Cerebellar nuclear complex (tissue), 1 donor: Measurements from ENCODE around the gene MCTP2.

Experiments used
- DNase-seq, 2 experiments: peaks; one replicate each; lab custom pipeline; 2025; lab: John Stamatoyannopoulos, UW

MCTP2 gene

GRCh38 chr15:94398001-94398400 lies 166.6 kb downstream of the MCTP2 start:
- no peak for DNase-seq

GRCh38 chr15:94400526-94401298 lies 169.4 kb downstream of the MCTP2 start:
- no peak for DNase-seq

- DNase-seq: no peak
Measured at GRCh38 chr15:94403331-94403730, 172.0 kb downstream of the MCTP2 start.

GRCh38 chr15:94404733-94405283 lies 173.4 kb downstream of the MCTP2 start:
- DNase-seq: no peak

GRCh38 chr15:94411285-94411684 lies 179.9 kb downstream of the MCTP2 start:
- no peak for DNase-seq

GRCh38 chr15:94411846-94412245 lies 180.5 kb downstream of the MCTP2 start:
- DNase-seq: no peak

- DNase-seq: no peak
Measured at GRCh38 chr15:94412979-94413746, 181.8 kb downstream of the MCTP2 start.

- DNase-seq: no peak
Measured at GRCh38 chr15:94414916-94415315, 183.6 kb downstream of the MCTP2 start.

GRCh38 chr15:94416267-94416666 lies 184.9 kb downstream of the MCTP2 start:
- no peak for DNase-seq

GRCh38 chr15:94416820-94417219 lies 185.5 kb downstream of the MCTP2 start:
- no peak for DNase-seq

- no peak for DNase-seq
Measured at GRCh38 chr15:94417501-94418293, 186.3 kb downstream of the MCTP2 start.

- DNase-seq: no peak
Measured at GRCh38 chr15:94421706-94422105, 190.3 kb downstream of the MCTP2 start.

- DNase-seq: no peak
Measured at GRCh38 chr15:94432279-94432678, 200.9 kb downstream of the MCTP2 start.

- DNase-seq: no peak
Measured at GRCh38 chr15:94439158-94439557, 207.8 kb downstream of the MCTP2 start.

- DNase-seq: no peak
Measured at GRCh38 chr15:94441760-94442159, 210.4 kb downstream of the MCTP2 start.

GRCh38 chr15:94442480-94442879 lies 211.1 kb downstream of the MCTP2 start:
- DNase-seq: no peak

GRCh38 chr15:94443186-94443585 lies 211.8 kb downstream of the MCTP2 start:
- DNase-seq: no peak

GRCh38 chr15:94445566-94446160 lies 214.3 kb downstream of the MCTP2 start:
- DNase-seq: no peak

- no peak for DNase-seq
Measured at GRCh38 chr15:94446441-94446840, 215.1 kb downstream of the MCTP2 start.

GRCh38 chr15:94451466-94451865 lies 220.1 kb downstream of the MCTP2 start:
- DNase-seq: no peak

GRCh38 chr15:94453227-94453988 lies 222.0 kb downstream of the MCTP2 start:
- DNase-seq: no peak
